AG04450 (cell line): Measurements from ENCODE around the gene PPM1H. TPM values are rescaled to one million over a fixed set of nuclear protein-coding genes. Genes with fewer than 3 reads are reported as not detected.

Experiments
- CTCF ChIA-PET: fragments of 300-600, 350-600 bp; formaldehyde crosslinking; extraction: SDS; loops from one replicate; lab custom pipeline; 2022; ENCODE audit warnings: antibody characterized with exemption, inconsistent platforms; lab: Charles Lee
- POLR2A ChIA-PET: fragments of 350-600 bp; formaldehyde crosslinking; extraction: SDS; loops from one replicate; lab custom pipeline; 2021; ENCODE audit warnings: antibody characterized with exemption, inconsistent platforms; lab: Yijun Ruan, JAX
- DNase-seq: peaks from one replicate; pipeline ENCODE4 v3.0.0-alpha.2; 2011; ENCODE audit warnings: low read depth, low spot score
- H3K27ac ChIP-seq: one replicate; pipeline ENCODE4 v1.5.1; 2012; ENCODE audit warnings: low read depth, low read length, control low read depth
- H3K27me3 ChIP-seq: one replicate; pipeline ENCODE4 v1.6.0; 2012; ENCODE audit warnings: low read length; ENCODE audit not compliant: control insufficient read depth, insufficient read depth
- H3K4me3 ChIP-seq: 2 replicates; pipeline ENCODE4 v1.5.1; 2011; ENCODE audit warnings: mild to moderate bottlenecking, low read depth, low read length, control low read depth
- H3K9me3 ChIP-seq: 2 replicates; pipeline ENCODE4 v1.5.1; 2012; ENCODE audit warnings: low read length; ENCODE audit not compliant: control insufficient read depth, insufficient read depth
- CTCF ChIP-seq: IDR thresholded peaks from 2 replicates; pipeline ENCODE4 v1.5.1; 2011; ENCODE audit warnings: low read depth, low read length, control low read depth, inconsistent platforms
- polyA plus RNA-seq: library from polyadenylated mRNA; depleted of rRNA; stranded (reverse); fragments of >200 nt; gene quantifications from 2 replicates; pipeline ENCODE4 v1.2.3, GENCODE V29; 2011

The PPM1H gene
- polyA plus RNA-seq, 1 experiment: 0.12 TPM

- no peak for DNase-seq
- CTCF ChIA-PET: no interaction called here
- Histone ChIP-seq H3K27me3 (peaks cover 4% of the 10 kb centered on the region), H3K27ac (no peak overlapping the region), H3K4me3 (no peak overlapping the region), H3K9me3 (no peaks in the 10 kb centered on the region)
- POLR2A ChIA-PET: no interaction called here
- no peak for TF ChIP-seq CTCF
These were observed 180.2 kb downstream of the PPM1H start for GRCh38 chr12:62754706-62755105.

- ChIA-PET POLR2A (no interaction called here), CTCF (no interaction called here)
These were observed 183.2 kb downstream of the PPM1H start for GRCh38 chr12:62751810-62752155.

GRCh38 chr12:62750941-62751809 lies 183.8 kb downstream of the PPM1H start:
- TF ChIP-seq CTCF: no peak
- no peak overlapping the region for H3K27ac ChIP-seq
- H3K27me3 ChIP-seq: peaks cover 4% of the 10 kb centered on the region
- DNase-seq: no peak
- no peaks in the 10 kb centered on the region for H3K9me3 ChIP-seq
- ChIA-PET CTCF (no interaction called here), POLR2A (no interaction called here)
- no peak overlapping the region for H3K4me3 ChIP-seq

More at GRCh38 chr12:62751810-62752155, 183.2 kb downstream of the PPM1H start:
- H3K4me3 ChIP-seq: no peak overlapping the region
- H3K27me3 ChIP-seq: peaks cover 4% of the 10 kb centered on the region
- no peaks in the 10 kb centered on the region for H3K9me3 ChIP-seq
- no peak for TF ChIP-seq CTCF
- H3K27ac ChIP-seq: no peak overlapping the region
- DNase-seq: no peak

- CTCF ChIA-PET: no interaction called here
- Histone ChIP-seq H3K9me3 (no peaks in the 10 kb centered on the region), H3K27me3 (peaks cover 4% of the 10 kb centered on the region), H3K27ac (no peak overlapping the region), H3K4me3 (no peak overlapping the region)
- POLR2A ChIA-PET: no interaction called here
- TF ChIP-seq CTCF: no peak
- no peak for DNase-seq
These were observed 185.4 kb downstream of the PPM1H start for GRCh38 chr12:62749586-62749985.

- Histone ChIP-seq H3K27me3 (peaks cover 4% of the 10 kb centered on the region), H3K27ac (no peak overlapping the region), H3K4me3 (no peak overlapping the region), H3K9me3 (no peaks in the 10 kb centered on the region)
- ChIA-PET POLR2A (no interaction called here), CTCF (no interaction called here)
- DNase-seq: no peak
- no peak for TF ChIP-seq CTCF
These were observed 185.9 kb downstream of the PPM1H start for GRCh38 chr12:62748941-62749468.
